Psoas muscle (tissue), 8 donors: ENCODE data around the gene PCNX2. TPM values are rescaled to one million over a fixed set of nuclear protein-coding genes. Genes with fewer than 3 reads are reported as not detected.

Experiments used
- ATAC-seq, 4 donors: fragments of 200-7000 bp; cut with Tn5 transposase; one replicate each; pipeline ENCODE4 v1.9.1; 2020; ENCODE audit warnings: moderate library complexity in 3 of 4, mild to moderate bottlenecking in 2 of 4
- DNase-seq, 2 donors: peaks; one replicate each; pipeline ENCODE4 v3.0.0-alpha.2; 2020
- H3K27ac ChIP-seq: fragments of 200-600 bp; one replicate; pipeline ENCODE4 v1.8.0; 2022
- H3K27me3 ChIP-seq, 3 donors: fragments of 200-600 bp in 1 of 3; one replicate each; pipeline versions ENCODE4 v1.6.1 to v1.8.0; 2013 to 2022; ENCODE audit warnings: low read length in 2 of 3, mild to moderate bottlenecking in 2 of 3, moderate library complexity in 1 of 3; ENCODE audit not compliant: insufficient read depth in 3 of 3
- H3K36me3 ChIP-seq, 2 donors: fragments of 200-600 bp in 1 of 2; one replicate each; pipeline versions ENCODE4 v1.6.1 to v1.8.0; 2013 to 2022; ENCODE audit warnings: low read depth in 1 of 2, mild to moderate bottlenecking in 1 of 2, moderate library complexity in 1 of 2; ENCODE audit not compliant: insufficient read depth in 1 of 2
- H3K4me1 ChIP-seq: fragments of 200-600 bp; one replicate; pipeline ENCODE4 v1.8.0; 2022
- H3K4me3 ChIP-seq: fragments of 200-600 bp; one replicate; pipeline ENCODE4 v1.8.0; 2022; ENCODE audit warnings: mild to moderate bottlenecking
- H3K9me3 ChIP-seq: fragments of 200-600 bp; one replicate; pipeline ENCODE4 v1.8.0; 2022
- CTCF ChIP-seq: fragments of 200-600 bp; IDR thresholded peaks from one replicate; pipeline ENCODE4 v1.8.0; 2022; ENCODE audit warnings: antibody characterized with exemption
- WGBS, 3 donors: extraction: QIAGEN DNeasy Blood & Tissue Kit; methylation state at CpG; one replicate each; pipeline versions ENCODE4 v1.1.6 to v1.1.7; 2013; 5-methylcytosine and 5-hydroxymethylcytosine counted together
- intact Hi-C, 2 donors: fragments of 100-400 bp; cut with DNase I; formaldehyde crosslinking; loops; one replicate each; pipeline versions ENCODE4 v1.11.0 to v1.14.2; 2022
- polyA plus RNA-seq, 3 donors: library from polyadenylated mRNA; stranded (reverse); fragments of 200-250 nt; gene quantifications; one replicate each; pipeline ENCODE4 v1.2.3, GENCODE V29; 2013
- total RNA-seq, 4 donors: library from RNA; stranded (reverse); fragmentation: NEBNext Ultra II Directional in 2 of 4; extraction: Animal tissue kit (Norgen Biotek cat#: 25700) in 2 of 4; gene quantifications; one replicate each; pipeline versions ENCODE4 v1.2.1 to v1.2.4, GENCODE V29; 2021 to 2023
- donor health status: healthy with polysubstance abuse.
- donor health status: DM: no; HTN: no; CAD: no; lungs with moderate emphysema.
- donor health status: Bipolar disorder and iron deficiency.
- donor health status: healthy.
- donor health status: DM: yes; HTN: yes; CAD: no.
- donor health status: DM: no; HTN: no; CAD: no.
- donor health status: DM: no; HTN: no; CAD: no.
- donor health status: DM: yes; HTN: yes; CAD: no.

Gene PCNX2
- total and polyA plus RNA-seq, 7 donors, result 0.16 to 1.1 (median 0.54) TPM

GRCh38 chr1:233144434-233144833, 151.1 kb downstream of the PCNX2 start:
- DNase-seq (no peak), ATAC-seq (no peak)
- 52 to 74% (median 60%) methylated on average over 2 of the region's 2 CpGs for WGBS, 3 donors
- H3K4me1 ChIP-seq, result no peaks in the 10 kb centered on the region
- intact Hi-C loops, result no loop called here
- H3K4me3 ChIP-seq, result no peak overlapping the region
- no peak overlapping the region for H3K27ac ChIP-seq
- H3K9me3 ChIP-seq, result no peaks in the 10 kb centered on the region
- no peak for TF ChIP-seq CTCF
- H3K27me3 ChIP-seq, result no peaks in the 10 kb centered on the region
- H3K36me3 ChIP-seq, result no peaks in the 10 kb centered on the region

- H3K27ac ChIP-seq, result no peak overlapping the region
- H3K9me3 ChIP-seq, result no peaks in the 10 kb centered on the region
- WGBS, 3 donors, result 83 to 86% (median 83%) methylated on average over 4 of the region's 4 CpGs
- H3K4me3 ChIP-seq, result no peak overlapping the region
- no peaks in the 10 kb centered on the region for H3K36me3 ChIP-seq
- TF ChIP-seq CTCF, result no peak
- H3K4me1 ChIP-seq, result no peaks in the 10 kb centered on the region
- DNase-seq (no peak), ATAC-seq (no peak)
- intact Hi-C loops, result no loop called here
- H3K27me3 ChIP-seq, result no peaks in the 10 kb centered on the region
Measured at GRCh38 chr1:233143241-233143640, 152.3 kb downstream of the PCNX2 start.

GRCh38 chr1:233140974-233141373, 154.6 kb downstream of the PCNX2 start:
- intact Hi-C loops, result no loop called here
- no peak overlapping the region for H3K4me3 ChIP-seq
- H3K36me3 ChIP-seq, result no peaks in the 10 kb centered on the region
- no peak for ATAC-seq
- peaks cover 0 to 2% (median 0%) of the 10 kb centered on the region in 3 donors for H3K27me3 ChIP-seq
- DNase-seq, result no peak
- no peaks in the 10 kb centered on the region for H3K4me1 ChIP-seq
- no peaks in the 10 kb centered on the region for H3K9me3 ChIP-seq
- no peak overlapping the region for H3K27ac ChIP-seq
- TF ChIP-seq CTCF, result no peak

- WGBS, 3 donors, result 49 to 53% (median 52%) methylated on average over 5 of the region's 5 CpGs
- no peak for TF ChIP-seq CTCF
- no peak for ATAC-seq
Measured at GRCh38 chr1:233140499-233140898, 155.0 kb downstream of the PCNX2 start.

GRCh38 chr1:233138788-233139585, 156.5 kb downstream of the PCNX2 start:
- Histone ChIP-seq H3K27me3 (peaks cover 0 to 2% (median 0%) of the 10 kb centered on the region in 3 donors), H3K4me1 (no peaks in the 10 kb centered on the region), H3K4me3 (no peak overlapping the region), H3K9me3 (no peaks in the 10 kb centered on the region), H3K36me3 (no peaks in the 10 kb centered on the region), H3K27ac (no peak overlapping the region)
- ATAC-seq (no peak), DNase-seq (no peak)
- intact Hi-C loops, result no loop called here
- WGBS, 3 donors, result 59 to 77% (median 64%) methylated on average over 4 of the region's 4 CpGs
- no peak for TF ChIP-seq CTCF

More at GRCh38 chr1:233140499-233140898, 155.0 kb downstream of the PCNX2 start:
- intact Hi-C loops, result no loop called here
- no peak overlapping the region for H3K27ac ChIP-seq
- H3K36me3 ChIP-seq, result no peaks in the 10 kb centered on the region
- H3K4me3 ChIP-seq, result no peak overlapping the region
- H3K27me3 ChIP-seq, result peaks cover 0 to 2% (median 0%) of the 10 kb centered on the region in 3 donors
- no peaks in the 10 kb centered on the region for H3K4me1 ChIP-seq
- DNase-seq, result no peak
- H3K9me3 ChIP-seq, result no peaks in the 10 kb centered on the region
